CD4-positive, CD25-positive, alpha-beta regulatory T cell (primary cell): ENCODE measurements around the gene SNW1. TPM values are rescaled to one million over a fixed set of nuclear protein-coding genes. Genes with fewer than 3 reads are reported as not detected.

Source experiments
- ATAC-seq, 2 donors: fragments of 150-1000 bp; cut with Tn5 transposase; one replicate each; pipeline ENCODE4 v1.10.0; 2021; ENCODE audit warnings: low read depth in 2 of 2, moderate number of reproducible peaks in 2 of 2, moderate library complexity in 1 of 2
- DNase-seq, 3 donors: peaks; one replicate each; pipeline versions ENCODE4 v3.0.0 to v3.0.0-alpha.2; 2012 to 2022; ENCODE audit warnings: mixed read lengths in 1 of 3
- H3K27ac ChIP-seq: one replicate; pipeline ENCODE4 v1.7.0; 2013; ENCODE audit warnings: mild to moderate bottlenecking, low read length; ENCODE audit not compliant: insufficient read depth, poor library complexity, severe bottlenecking
- H3K27me3 ChIP-seq: one replicate; pipeline ENCODE4 v1.7.0; 2013; ENCODE audit warnings: low read length; ENCODE audit not compliant: control insufficient read depth, insufficient read depth
- H3K36me3 ChIP-seq: one replicate; pipeline ENCODE4 v1.7.0; 2013; ENCODE audit warnings: mild to moderate bottlenecking, low read length, moderate library complexity; ENCODE audit not compliant: control insufficient read depth, insufficient read depth
- H3K4me1 ChIP-seq: 2 replicates; pipeline ENCODE4 v1.7.0; 2013; ENCODE audit warnings: mild to moderate bottlenecking, low read length; ENCODE audit not compliant: insufficient read depth, control insufficient read depth, poor library complexity, severe bottlenecking
- H3K4me3 ChIP-seq: one replicate; pipeline ENCODE4 v1.7.0; 2013; ENCODE audit warnings: low read depth, mild to moderate bottlenecking, low read length, moderate library complexity
- H3K9me3 ChIP-seq, 2 experiments: 1 replicate in 1 of 2; 2 replicates in 1 of 2; pipeline ENCODE4 v1.7.0; 2013; ENCODE audit warnings: low read length in 2 of 2, mild to moderate bottlenecking in 1 of 2, moderate library complexity in 1 of 2; ENCODE audit not compliant: control insufficient read depth in 2 of 2
- H3K27ac Mint-ChIP-seq, 3 donors: one replicate each; pipeline ENCODE4 v1.8.0; 2020 to 2022; ENCODE audit warnings: mild to moderate bottlenecking in 3 of 3, mixed read lengths in 3 of 3, moderate library complexity in 2 of 3
- H3K27me3 Mint-ChIP-seq: one replicate; pipeline ENCODE4 v1.8.0; 2022; ENCODE audit warnings: mild to moderate bottlenecking, mixed read lengths
- H3K36me3 Mint-ChIP-seq: one replicate; pipeline ENCODE4 v1.8.0; 2020; ENCODE audit warnings: mixed read lengths
- H3K4me1 Mint-ChIP-seq, 4 donors: one replicate each; pipeline ENCODE4 v1.8.0; 2020 to 2022; ENCODE audit warnings: mixed read lengths in 4 of 4, mild to moderate bottlenecking in 1 of 4
- H3K4me3 Mint-ChIP-seq, 4 donors: one replicate each; pipeline ENCODE4 v1.8.0; 2020 to 2022; ENCODE audit warnings: mild to moderate bottlenecking in 4 of 4, mixed read lengths in 4 of 4, moderate library complexity in 3 of 4
- H3K9me3 Mint-ChIP-seq, 7 donors: one replicate each; pipeline ENCODE4 v1.8.0; 2020 to 2022; ENCODE audit warnings: mixed read lengths in 7 of 7, mild to moderate bottlenecking in 3 of 7, moderate library complexity in 2 of 7
- polyA plus RNA-seq, 4 donors: library from polyadenylated mRNA; unstranded; fragments of 300-500 nt; fragmentation: Illumina TruSeq; gene quantifications; one replicate each; pipeline ENCODE4 v1.2.3, GENCODE V29; 2021
- total RNA-seq: library from RNA; stranded (reverse); gene quantifications from one replicate; pipeline ENCODE4 v1.2.3, GENCODE V29; 2022

The SNW1 gene
- total and polyA plus RNA-seq, 5 donors from 2014 or later, result 77.9 to 102 (median 83.4) TPM

DNA sequence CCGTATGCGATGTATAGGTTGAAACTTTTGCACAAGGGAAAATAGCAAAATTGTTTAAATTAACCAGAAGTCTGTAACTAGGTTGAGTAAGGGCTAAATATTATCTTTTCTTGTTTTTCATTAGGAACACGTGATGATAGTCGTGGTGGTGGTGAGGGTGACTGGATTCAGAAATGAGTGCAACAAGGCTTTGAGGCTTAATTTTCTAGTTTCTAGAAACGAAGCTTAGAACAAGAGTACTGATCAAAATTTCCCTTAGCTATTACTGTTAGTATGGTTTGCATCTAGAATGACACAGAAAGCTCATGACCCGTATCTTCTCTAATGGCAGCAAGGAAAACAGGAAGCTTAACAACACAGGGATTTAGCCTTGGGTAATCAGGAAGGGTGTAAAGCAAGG is 46.0 kb downstream of the SNW1 start:
- peaks cover 7 to 22% (median 16%) of the 10 kb centered on the region in 4 donors for H3K4me1 Mint-ChIP-seq
- H3K27ac Mint-ChIP-seq, result peak overlapping the region in 2 of 3 donors; percentile 6 to 12
- H3K36me3 Mint-ChIP-seq, result peaks cover 35% of the 10 kb centered on the region

DNA sequence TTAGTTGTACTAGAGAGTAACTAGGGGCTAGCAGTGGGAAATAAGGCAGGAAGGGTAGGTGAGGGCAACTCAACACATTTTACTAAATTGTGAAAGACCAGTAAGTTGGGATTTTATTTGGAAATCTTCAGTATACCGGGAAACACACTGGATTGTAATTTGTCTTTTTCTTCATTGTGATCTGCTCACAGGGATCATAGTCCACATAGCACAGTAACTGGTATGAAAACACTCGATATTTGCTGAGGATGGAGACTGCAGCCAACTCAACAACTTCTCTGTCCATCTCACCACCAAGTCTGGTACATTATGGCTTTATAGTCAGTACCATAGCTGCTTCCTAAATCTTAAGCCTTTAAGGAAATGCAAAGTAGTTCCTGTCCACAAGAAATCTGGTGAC is 50.6 kb downstream of the SNW1 start:
- peaks cover 18% of the 10 kb centered on the region for H3K36me3 Mint-ChIP-seq

More for the DNA sequence above, 46.0 kb downstream of the SNW1 start:
- H3K4me3 Mint-ChIP-seq, result no peak overlapping the region
- H3K36me3 ChIP-seq, result peaks cover 88% of the 10 kb centered on the region
- ATAC-seq, result no peak
- H3K9me3 ChIP-seq, result no peaks in the 10 kb centered on the region
- DNase-seq, result no peak
- no peak overlapping the region for H3K27ac ChIP-seq
- H3K9me3 Mint-ChIP-seq, result no peaks in the 10 kb centered on the region
- no peaks in the 10 kb centered on the region for H3K27me3 Mint-ChIP-seq
- no peaks in the 10 kb centered on the region for H3K27me3 ChIP-seq
- peaks cover 2% of the 10 kb centered on the region for H3K4me1 ChIP-seq
- H3K4me3 ChIP-seq, result no peak overlapping the region

GRCh38 chr14:77709412-77709811 is 51.5 kb downstream of the SNW1 start:
- peaks cover 46% of the 10 kb centered on the region for H3K36me3 ChIP-seq
- H3K4me1 Mint-ChIP-seq, result peaks cover 34 to 63% (median 38%) of the 10 kb centered on the region in 4 donors

More for the DNA sequence above, 50.6 kb downstream of the SNW1 start:
- Histone ChIP-seq H3K27ac (no peak overlapping the region), H3K4me3 (peak overlapping the region; percentile 9), H3K4me1 (peaks cover 36% of the 10 kb centered on the region), H3K9me3 (no peaks in the 10 kb centered on the region), H3K36me3 (peaks cover 49% of the 10 kb centered on the region), H3K27me3 (no peaks in the 10 kb centered on the region)
- Mint-ChIP-seq H3K4me1 (peaks cover 34 to 63% (median 41%) of the 10 kb centered on the region in 4 donors), H3K4me3 (peak overlapping the region in 2 of 4 donors; percentile 4 to 93), H3K27me3 (no peaks in the 10 kb centered on the region), H3K27ac (peak overlapping the region in 1 of 3 donors; percentile 3), H3K9me3 (no peaks in the 10 kb centered on the region)
- DNase-seq, result no peak
- ATAC-seq, result no peak

GRCh38 chr14:77708749-77709148 is 52.2 kb downstream of the SNW1 start:
- H3K4me1 ChIP-seq, result peaks cover 36% of the 10 kb centered on the region
- H3K4me3 ChIP-seq, result peak overlapping the region; percentile 96
- H3K27me3 ChIP-seq, result no peaks in the 10 kb centered on the region
- no peak for DNase-seq
- peaks cover 18% of the 10 kb centered on the region for H3K36me3 Mint-ChIP-seq
- ATAC-seq, result no peak
- H3K27me3 Mint-ChIP-seq, result no peaks in the 10 kb centered on the region
- H3K9me3 Mint-ChIP-seq, result no peaks in the 10 kb centered on the region
- peaks cover 47% of the 10 kb centered on the region for H3K36me3 ChIP-seq
- no peaks in the 10 kb centered on the region for H3K9me3 ChIP-seq
- H3K27ac ChIP-seq, result no peak overlapping the region
- peaks cover 34 to 65% (median 38%) of the 10 kb centered on the region in 4 donors for H3K4me1 Mint-ChIP-seq
- H3K27ac Mint-ChIP-seq, result peak overlapping the region; percentile 91 to 99 (median 91)
- peak overlapping the region; percentile 93 to 100 (median 96) for H3K4me3 Mint-ChIP-seq

More at GRCh38 chr14:77709412-77709811, 51.5 kb downstream of the SNW1 start:
- Histone ChIP-seq H3K4me3 (peak overlapping the region; percentile 96), H3K27me3 (no peaks in the 10 kb centered on the region), H3K4me1 (peaks cover 36% of the 10 kb centered on the region), H3K9me3 (no peaks in the 10 kb centered on the region), H3K27ac (no peak overlapping the region)
- H3K27ac Mint-ChIP-seq, result peak overlapping the region in 1 of 3 donors; percentile 50
- peaks cover 14% of the 10 kb centered on the region for H3K36me3 Mint-ChIP-seq
- no peak for DNase-seq
- ATAC-seq, result no peak
- H3K4me3 Mint-ChIP-seq, result peak overlapping the region; percentile 93 to 100 (median 96)
- no peaks in the 10 kb centered on the region for H3K9me3 Mint-ChIP-seq
- no peaks in the 10 kb centered on the region for H3K27me3 Mint-ChIP-seq

GRCh38 chr14:77707724-77708408 is 53.1 kb downstream of the SNW1 start, which contains the start of the genes ALKBH1 and SLIRP:
ALKBH1 (minus strand) TSS chr14:77708023; CDS start chr14:77708004, 19 bp downstream.
SLIRP (plus strand) TSS chr14:77708103; CDS start chr14:77708112, 9 bp downstream.
- peaks cover 36% of the 10 kb centered on the region for H3K4me1 ChIP-seq
- H3K27me3 ChIP-seq, result no peaks in the 10 kb centered on the region
- no peaks in the 10 kb centered on the region for H3K9me3 ChIP-seq
- H3K36me3 ChIP-seq, result peaks cover 45% of the 10 kb centered on the region
- H3K4me3 ChIP-seq, result peak within 1 kb of the TSS; percentile 96
- DNase-seq, result peak; percentile 84 to 92 (median 90)
- peaks cover 14% of the 10 kb centered on the region for H3K36me3 Mint-ChIP-seq
- H3K4me1 Mint-ChIP-seq, result peaks cover 30 to 61% (median 37%) of the 10 kb centered on the region in 4 donors
- H3K27ac Mint-ChIP-seq, result peak within 1 kb of the TSS; percentile 91 to 99 (median 91)
- no peaks in the 10 kb centered on the region for H3K27me3 Mint-ChIP-seq
- peak within 1 kb of the TSS; percentile 93 to 100 (median 96) for H3K4me3 Mint-ChIP-seq
- H3K9me3 Mint-ChIP-seq, result no peaks in the 10 kb centered on the region
- peak within 1 kb of the TSS; percentile 73 for H3K27ac ChIP-seq
- peak; percentile 98 to 99 for ATAC-seq

GRCh38 chr14:77707355-77707723 is 53.6 kb downstream of the SNW1 start:
- H3K9me3 Mint-ChIP-seq, result no peaks in the 10 kb centered on the region
- H3K27me3 ChIP-seq, result no peaks in the 10 kb centered on the region
- H3K27me3 Mint-ChIP-seq, result no peaks in the 10 kb centered on the region
- peak overlapping the region; percentile 96 for H3K4me3 ChIP-seq
- H3K27ac Mint-ChIP-seq, result peak overlapping the region; percentile 91 to 99 (median 91)
- peaks cover 46% of the 10 kb centered on the region for H3K36me3 ChIP-seq
- peaks cover 14% of the 10 kb centered on the region for H3K36me3 Mint-ChIP-seq
- no peaks in the 10 kb centered on the region for H3K9me3 ChIP-seq
- peak overlapping the region; percentile 73 for H3K27ac ChIP-seq
- DNase-seq, result peak in 1 of 3 donors; percentile 40
- ATAC-seq, result peak; percentile 6 to 12
- H3K4me1 ChIP-seq, result peaks cover 36% of the 10 kb centered on the region
- peak overlapping the region; percentile 93 to 100 (median 96) for H3K4me3 Mint-ChIP-seq
- H3K4me1 Mint-ChIP-seq, result peaks cover 27 to 57% (median 36%) of the 10 kb centered on the region in 4 donors

- Histone ChIP-seq H3K36me3 (peaks cover 68% of the 10 kb centered on the region), H3K27ac (no peak overlapping the region), H3K27me3 (no peaks in the 10 kb centered on the region), H3K4me3 (no peak overlapping the region), H3K9me3 (no peaks in the 10 kb centered on the region), H3K4me1 (no peaks in the 10 kb centered on the region)
- Mint-ChIP-seq H3K27me3 (no peaks in the 10 kb centered on the region), H3K9me3 (no peaks in the 10 kb centered on the region), H3K4me1 (peaks cover 0 to 16% (median 3%) of the 10 kb centered on the region in 4 donors), H3K4me3 (no peak overlapping the region), H3K36me3 (peaks cover 60% of the 10 kb centered on the region), H3K27ac (no peak overlapping the region)
- no peak for ATAC-seq
- no peak for DNase-seq
Observed at GRCh38 chr14:77691259-77691658, 69.7 kb downstream of the SNW1 start.
